ENCODE data around the gene CCNL2. TPM values are rescaled to one million over a fixed set of nuclear protein-coding genes. Genes with fewer than 3 reads are reported as not detected.

CCNL2 gene
- total and polyA plus RNA-seq, 2 donors (not counting 1 experiment from before 2014, with no cell fraction given): 263 to 347 TPM

DNA sequence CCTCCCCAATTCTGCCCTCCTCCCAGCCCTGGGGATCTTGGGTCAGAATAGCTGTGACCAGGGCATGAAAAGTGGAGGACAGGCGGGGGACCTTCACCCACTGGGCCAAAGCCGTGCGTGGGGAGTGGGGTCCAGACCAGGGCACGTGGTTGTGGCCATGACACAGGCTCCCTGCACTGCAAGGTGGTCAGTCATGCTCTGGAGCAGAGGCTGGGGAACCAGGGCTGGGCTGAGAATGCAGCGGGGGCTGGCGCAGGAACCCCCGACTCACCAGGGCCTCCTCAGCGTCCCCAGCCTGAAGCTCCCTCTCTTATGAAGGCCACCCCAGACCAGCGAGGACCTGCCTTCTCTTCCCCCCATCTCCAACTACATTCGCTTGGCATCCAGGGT lies 52.6 kb downstream of the CCNL2 start:
- peaks cover 41% of the 10 kb centered on the region for H4K20me1 ChIP-seq (ENCODE audit: control insufficient read depth, insufficient read depth, low read length, poor library complexity, severe bottlenecking)

DNA sequence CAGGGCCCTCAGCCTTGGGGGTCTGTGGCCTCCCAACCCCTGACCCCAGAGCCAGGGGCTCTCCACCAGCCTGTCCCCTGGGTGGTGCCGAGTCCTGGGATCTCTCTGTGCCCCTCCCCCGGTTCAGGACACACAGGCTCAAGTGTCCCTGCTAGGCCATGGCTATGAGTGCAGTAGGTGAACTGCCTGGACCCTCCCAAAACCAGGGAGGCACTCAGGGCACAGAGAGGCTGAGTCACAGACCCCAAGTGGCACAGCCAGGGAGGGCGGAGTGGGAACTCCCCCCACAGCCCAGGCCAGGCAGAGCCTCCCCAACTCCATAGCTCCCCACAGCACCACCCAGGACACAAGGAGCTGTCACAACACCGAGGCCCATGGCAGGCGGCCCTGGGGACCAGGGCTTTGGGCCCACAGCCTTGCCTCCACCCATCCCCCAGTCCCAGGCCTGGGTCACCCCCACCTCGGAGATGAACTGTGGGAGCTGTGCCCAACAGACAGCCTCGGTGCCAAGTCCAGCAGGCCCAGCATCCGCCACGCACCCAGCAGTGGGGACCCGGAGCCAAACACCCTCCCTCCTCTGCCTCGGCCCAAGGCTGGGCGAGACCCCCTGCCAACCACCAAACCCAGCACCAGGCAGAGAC lies 53.2 kb downstream of the CCNL2 start:
- no peak for ATAC-seq (ENCODE audit: low read depth)
- POLR2A ChIA-PET: no interaction called here
- Histone ChIP-seq H3K27ac (ENCODE audit: low read length in 2 of 2) (no peak overlapping the region), H3K4me1 (ENCODE audit: control insufficient read depth in 2 of 2, insufficient read depth in 2 of 2, low read length in 2 of 2) (peaks cover 6 to 13% of the 10 kb centered on the region in 2 donors), H3K27me3 (replicated peaks in 1 of 4; ENCODE audit: control extremely low read depth in 1 of 4, control insufficient read depth in 3 of 4, insufficient read depth in 4 of 4, low read length in 3 of 4) (no peaks in the 10 kb centered on the region), H3K9ac (ENCODE audit: low read length) (no peak overlapping the region), H3K9me3 (ENCODE audit: control extremely low read depth in 1 of 3, control insufficient read depth in 2 of 3, insufficient read depth in 1 of 3, low read length in 2 of 3) (peaks cover 0 to 3% (median 0%) of the 10 kb centered on the region in 3 donors), H3K36me3 (replicated peaks in 1 of 2; ENCODE audit: control extremely low read depth in 1 of 2, control insufficient read depth in 1 of 2, extremely low read depth in 1 of 2, insufficient read depth in 2 of 2, low read length in 1 of 2) (no peaks in the 10 kb centered on the region), H4K20me1 (ENCODE audit: control insufficient read depth, insufficient read depth, low read length, poor library complexity, severe bottlenecking) (peaks cover 41% of the 10 kb centered on the region), H2AFZ (ENCODE audit: insufficient read depth, low read depth, low read length, poor library complexity, severe bottlenecking) (no peak overlapping the region), H3K4me3 (ENCODE audit: control extremely low read depth in 1 of 5, extremely low read depth in 1 of 5, insufficient read depth in 1 of 5, low read depth in 2 of 5, low read length in 4 of 5) (no peak overlapping the region), H3K4me2 (replicated peaks; ENCODE audit: low read depth, low read length, poor library complexity, severe bottlenecking) (no peak overlapping the region), H3K79me2 (ENCODE audit: control insufficient read depth, insufficient read depth, low read length) (peaks cover 34% of the 10 kb centered on the region)
- TF ChIP-seq, protein P1, sequence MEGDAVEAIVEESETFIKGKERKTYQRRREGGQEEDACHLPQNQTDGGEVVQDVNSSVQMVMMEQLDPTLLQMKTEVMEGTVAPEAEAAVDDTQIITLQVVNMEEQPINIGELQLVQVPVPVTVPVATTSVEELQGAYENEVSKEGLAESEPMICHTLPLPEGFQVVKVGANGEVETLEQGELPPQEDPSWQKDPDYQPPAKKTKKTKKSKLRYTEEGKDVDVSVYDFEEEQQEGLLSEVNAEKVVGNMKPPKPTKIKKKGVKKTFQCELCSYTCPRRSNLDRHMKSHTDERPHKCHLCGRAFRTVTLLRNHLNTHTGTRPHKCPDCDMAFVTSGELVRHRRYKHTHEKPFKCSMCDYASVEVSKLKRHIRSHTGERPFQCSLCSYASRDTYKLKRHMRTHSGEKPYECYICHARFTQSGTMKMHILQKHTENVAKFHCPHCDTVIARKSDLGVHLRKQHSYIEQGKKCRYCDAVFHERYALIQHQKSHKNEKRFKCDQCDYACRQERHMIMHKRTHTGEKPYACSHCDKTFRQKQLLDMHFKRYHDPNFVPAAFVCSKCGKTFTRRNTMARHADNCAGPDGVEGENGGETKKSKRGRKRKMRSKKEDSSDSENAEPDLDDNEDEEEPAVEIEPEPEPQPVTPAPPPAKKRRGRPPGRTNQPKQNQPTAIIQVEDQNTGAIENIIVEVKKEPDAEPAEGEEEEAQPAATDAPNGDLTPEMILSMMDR (IDR thresholded peaks at IDR 0.05): no peak
- no peak for TF ChIP-seq EZH2 (IDR thresholded peaks at IDR 0.05; ENCODE audit: borderline replicate concordance, insufficient read depth, low read depth, low read length, poor library complexity, severe bottlenecking)
- H3K9me3 Mint-ChIP-seq (ENCODE audit: insufficient read depth): no peaks in the 10 kb centered on the region
- 98% methylated on average over 12 of the region's 12 CpGs for WGBS (ENCODE audit: insufficient coverage)
- peak overlapping the region; percentile 13 for H3K4me3 Mint-ChIP-seq
- DNase-seq: no peak
- H3K4me1 Mint-ChIP-seq: peaks cover 15% of the 10 kb centered on the region
- no peak overlapping the region for H3K27ac Mint-ChIP-seq
- intact Hi-C loops (cut with micrococcal nuclease): no loop called here
- CTCF ChIA-PET: interaction anchor here (1.3 kb wide), 1 partner anchor 23 kb away, joined by 3 read pairs; no protein-coding TSS in a partner anchor
- H3K27me3 Mint-ChIP-seq: no peaks in the 10 kb centered on the region

More for the DNA sequence above, 52.6 kb downstream of the CCNL2 start:
- Histone ChIP-seq H3K27me3 (replicated peaks in 1 of 4; ENCODE audit: control extremely low read depth in 1 of 4, control insufficient read depth in 3 of 4, insufficient read depth in 4 of 4, low read length in 3 of 4) (peaks cover 0 to 3% (median 0%) of the 10 kb centered on the region in 4 experiments), H3K36me3 (replicated peaks in 1 of 2; ENCODE audit: control extremely low read depth in 1 of 2, control insufficient read depth in 1 of 2, extremely low read depth in 1 of 2, insufficient read depth in 2 of 2, low read length in 1 of 2) (no peaks in the 10 kb centered on the region), H3K4me2 (replicated peaks; ENCODE audit: low read depth, low read length, poor library complexity, severe bottlenecking) (no peak overlapping the region), H3K4me3 (ENCODE audit: control extremely low read depth in 1 of 5, extremely low read depth in 1 of 5, insufficient read depth in 1 of 5, low read depth in 2 of 5, low read length in 4 of 5) (no peak overlapping the region), H3K79me2 (ENCODE audit: control insufficient read depth, insufficient read depth, low read length) (peaks cover 34% of the 10 kb centered on the region), H3K9me3 (ENCODE audit: control extremely low read depth in 1 of 3, control insufficient read depth in 2 of 3, insufficient read depth in 1 of 3, low read length in 2 of 3) (no peaks in the 10 kb centered on the region), H3K27ac (ENCODE audit: low read length in 2 of 2) (no peak overlapping the region), H3K9ac (ENCODE audit: low read length) (no peak overlapping the region), H2AFZ (ENCODE audit: insufficient read depth, low read depth, low read length, poor library complexity, severe bottlenecking) (no peak overlapping the region), H3K4me1 (ENCODE audit: control insufficient read depth in 2 of 2, insufficient read depth in 2 of 2, low read length in 2 of 2) (peaks cover 6 to 16% of the 10 kb centered on the region in 2 donors)
- ATAC-seq (ENCODE audit: low read depth) (no peak), DNase-seq (no peak)
- intact Hi-C loops (cut with micrococcal nuclease): no loop called here
- 97% methylated on average over 9 of the region's 10 CpGs for WGBS (ENCODE audit: insufficient coverage)
- TF ChIP-seq, protein P1 (IDR thresholded peaks at IDR 0.05): no peak
- no peak for TF ChIP-seq EZH2 (IDR thresholded peaks at IDR 0.05; ENCODE audit: borderline replicate concordance, insufficient read depth, low read depth, low read length, poor library complexity, severe bottlenecking)
- ChIA-PET CTCF (interaction anchor here (1.3 kb wide), 1 partner anchor 23 kb away, joined by 3 read pairs; no protein-coding TSS in a partner anchor), POLR2A (no interaction called here)
- H3K27me3 Mint-ChIP-seq: no peaks in the 10 kb centered on the region
- peak overlapping the region; percentile 54 for H3K4me3 Mint-ChIP-seq
- H3K4me1 Mint-ChIP-seq: peaks cover 15% of the 10 kb centered on the region
- no peaks in the 10 kb centered on the region for H3K9me3 Mint-ChIP-seq (ENCODE audit: insufficient read depth)
- H3K27ac Mint-ChIP-seq: no peak overlapping the region
